ENCODE measurements around the gene DCHS1.

Gene DCHS1

GRCh38 chr11:6611963-6612212 lies 43.7 kb downstream of the DCHS1 start:
- Histone ChIP-seq H3K36me3 (ENCODE audit: insufficient read depth, low read length) (peaks cover 34% of the 10 kb centered on the region; the same call in 1 of the 2 replicates), H3K4me3 (ENCODE audit: low read length, poor library complexity, severe bottlenecking) (peak overlapping the region; percentile 80), H3K27me3 (ENCODE audit: insufficient read depth, low read length, poor library complexity, severe bottlenecking) (no peaks in the 10 kb centered on the region), H3F3A (ENCODE audit: low read depth) (peaks cover 6% of the 10 kb centered on the region; the same call in 1 of the 2 replicates), H2AFZ (ENCODE audit: low read length) (no peak overlapping the region), H4K20me1 (ENCODE audit: insufficient read depth, low read length, poor library complexity, severe bottlenecking) (peaks cover 16% of the 10 kb centered on the region), H3K9me3 (ENCODE audit: insufficient read depth, low read depth, low read length) (no peaks in the 10 kb centered on the region), H3K4me2 (ENCODE audit: low read depth, low read length, poor library complexity, severe bottlenecking) (peak overlapping the region; percentile 96), H3K4me1 (ENCODE audit: insufficient read depth, low read length, poor library complexity, severe bottlenecking) (peaks cover 36% of the 10 kb centered on the region), H3K9ac (ENCODE audit: low read depth, low read length, poor library complexity, severe bottlenecking) (peak overlapping the region; percentile 79), H3K79me2 (ENCODE audit: insufficient read depth, low read length) (peaks cover 50% of the 10 kb centered on the region), H3K9me2 (replicated peaks; ENCODE audit: low read depth, low read length) (no peaks in the 10 kb centered on the region)
- TF ChIP-seq CTCF (conservative IDR thresholded peaks at IDR 0.05; ENCODE audit: low read length), result no peak
- TF ChIP-seq EZH2phosphoT487 (IDR thresholded peaks at IDR 0.05; ENCODE audit: borderline replicate concordance), result no peak

GRCh38 chr11:6611092-6611962 lies 44.3 kb downstream of the DCHS1 start:
- Histone ChIP-seq H3K4me3 (ENCODE audit: low read length, poor library complexity, severe bottlenecking) (peak overlapping the region; percentile 80), H3K9ac (ENCODE audit: low read depth, low read length, poor library complexity, severe bottlenecking) (peak overlapping the region; percentile 79), H3K9me3 (ENCODE audit: insufficient read depth, low read depth, low read length) (no peaks in the 10 kb centered on the region), H4K20me1 (ENCODE audit: insufficient read depth, low read length, poor library complexity, severe bottlenecking) (peaks cover 16% of the 10 kb centered on the region), H3K4me1 (ENCODE audit: insufficient read depth, low read length, poor library complexity, severe bottlenecking) (peaks cover 40% of the 10 kb centered on the region), H3K36me3 (ENCODE audit: insufficient read depth, low read length) (peaks cover 34% of the 10 kb centered on the region; the same call in 1 of the 2 replicates), H3K27me3 (ENCODE audit: insufficient read depth, low read length, poor library complexity, severe bottlenecking) (no peaks in the 10 kb centered on the region), H3K9me2 (replicated peaks; ENCODE audit: low read depth, low read length) (no peaks in the 10 kb centered on the region), H3K4me2 (ENCODE audit: low read depth, low read length, poor library complexity, severe bottlenecking) (peak overlapping the region; percentile 96), H3K79me2 (ENCODE audit: insufficient read depth, low read length) (peaks cover 55% of the 10 kb centered on the region), H2AFZ (ENCODE audit: low read length) (no peak overlapping the region), H3F3A (ENCODE audit: low read depth) (peaks cover 7% of the 10 kb centered on the region; the same call in 1 of the 2 replicates)
- TF ChIP-seq EZH2phosphoT487 (IDR thresholded peaks at IDR 0.05; ENCODE audit: borderline replicate concordance), result no peak
- TF ChIP-seq CTCF (conservative IDR thresholded peaks at IDR 0.05; ENCODE audit: low read length), result no peak

GRCh38 chr11:6610591-6610990 lies 45.0 kb downstream of the DCHS1 start:
- Histone ChIP-seq H3K9ac (ENCODE audit: low read depth, low read length, poor library complexity, severe bottlenecking) (no peak overlapping the region), H2AFZ (ENCODE audit: low read length) (no peak overlapping the region), H3K79me2 (ENCODE audit: insufficient read depth, low read length) (peaks cover 62% of the 10 kb centered on the region), H4K20me1 (ENCODE audit: insufficient read depth, low read length, poor library complexity, severe bottlenecking) (peaks cover 18% of the 10 kb centered on the region), H3F3A (ENCODE audit: low read depth) (peaks cover 10% of the 10 kb centered on the region; the same call in 1 of the 2 replicates), H3K4me3 (ENCODE audit: low read length, poor library complexity, severe bottlenecking) (peak overlapping the region; percentile 80), H3K4me2 (ENCODE audit: low read depth, low read length, poor library complexity, severe bottlenecking) (peak overlapping the region; percentile 96), H3K9me2 (replicated peaks; ENCODE audit: low read depth, low read length) (no peaks in the 10 kb centered on the region), H3K27me3 (ENCODE audit: insufficient read depth, low read length, poor library complexity, severe bottlenecking) (no peaks in the 10 kb centered on the region), H3K36me3 (ENCODE audit: insufficient read depth, low read length) (peaks cover 34% of the 10 kb centered on the region; the same call in 1 of the 2 replicates), H3K9me3 (ENCODE audit: insufficient read depth, low read depth, low read length) (no peaks in the 10 kb centered on the region), H3K4me1 (ENCODE audit: insufficient read depth, low read length, poor library complexity, severe bottlenecking) (peaks cover 45% of the 10 kb centered on the region)
- no peak for TF ChIP-seq EZH2phosphoT487 (IDR thresholded peaks at IDR 0.05; ENCODE audit: borderline replicate concordance)
- TF ChIP-seq CTCF (conservative IDR thresholded peaks at IDR 0.05; ENCODE audit: low read length), result no peak
